PC-9 (cell line): Measurements from ENCODE around the gene NMRAL1.

ENCODE experiments used
- EZH2 ChIP-seq: fragments of 200-600 bp; sonication (generic); IDR thresholded peaks from 2 replicates; pipeline ENCODE4 v1.8.0; 2017; ENCODE audit warnings: antibody characterized with exemption, low read depth
- TF ChIP-seq, protein P1 (sequence below): fragments of 200-600 bp; sonication (generic); conservative IDR thresholded peaks from 2 replicates; pipeline ENCODE4 v1.6.1; 2017; ENCODE audit warnings: mixed run types, antibody characterized with exemption, mild to moderate bottlenecking, moderate library complexity

DNA sequence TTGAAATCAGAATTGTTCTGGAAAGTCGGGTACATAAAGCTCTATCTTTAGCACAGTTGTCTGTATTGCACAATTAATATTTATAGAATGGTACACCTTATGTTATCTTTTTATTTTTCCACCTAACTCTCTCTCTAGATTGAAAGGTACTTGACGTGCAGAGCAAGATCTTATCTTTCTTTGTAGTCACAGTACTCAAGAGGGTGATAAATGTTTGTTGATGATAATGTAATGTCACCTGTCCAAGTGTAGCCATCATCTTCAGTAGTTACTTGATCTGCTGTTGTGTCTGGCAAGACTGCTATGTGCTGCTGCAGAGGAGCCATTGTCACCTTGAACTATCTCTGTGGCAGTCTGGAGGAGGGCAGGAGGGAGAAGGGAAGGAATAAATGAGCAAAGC lies 7.1 kb upstream of the NMRAL1 start:
- TF ChIP-seq, protein P1, sequence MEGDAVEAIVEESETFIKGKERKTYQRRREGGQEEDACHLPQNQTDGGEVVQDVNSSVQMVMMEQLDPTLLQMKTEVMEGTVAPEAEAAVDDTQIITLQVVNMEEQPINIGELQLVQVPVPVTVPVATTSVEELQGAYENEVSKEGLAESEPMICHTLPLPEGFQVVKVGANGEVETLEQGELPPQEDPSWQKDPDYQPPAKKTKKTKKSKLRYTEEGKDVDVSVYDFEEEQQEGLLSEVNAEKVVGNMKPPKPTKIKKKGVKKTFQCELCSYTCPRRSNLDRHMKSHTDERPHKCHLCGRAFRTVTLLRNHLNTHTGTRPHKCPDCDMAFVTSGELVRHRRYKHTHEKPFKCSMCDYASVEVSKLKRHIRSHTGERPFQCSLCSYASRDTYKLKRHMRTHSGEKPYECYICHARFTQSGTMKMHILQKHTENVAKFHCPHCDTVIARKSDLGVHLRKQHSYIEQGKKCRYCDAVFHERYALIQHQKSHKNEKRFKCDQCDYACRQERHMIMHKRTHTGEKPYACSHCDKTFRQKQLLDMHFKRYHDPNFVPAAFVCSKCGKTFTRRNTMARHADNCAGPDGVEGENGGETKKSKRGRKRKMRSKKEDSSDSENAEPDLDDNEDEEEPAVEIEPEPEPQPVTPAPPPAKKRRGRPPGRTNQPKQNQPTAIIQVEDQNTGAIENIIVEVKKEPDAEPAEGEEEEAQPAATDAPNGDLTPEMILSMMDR, result no peak
- TF ChIP-seq EZH2, result no peak
